ENCODE measurements around the gene PDXK.
A peak's percentile ranks its signal among the peaks of the same experiment; 100 is the strongest.

The PDXK gene

DNA sequence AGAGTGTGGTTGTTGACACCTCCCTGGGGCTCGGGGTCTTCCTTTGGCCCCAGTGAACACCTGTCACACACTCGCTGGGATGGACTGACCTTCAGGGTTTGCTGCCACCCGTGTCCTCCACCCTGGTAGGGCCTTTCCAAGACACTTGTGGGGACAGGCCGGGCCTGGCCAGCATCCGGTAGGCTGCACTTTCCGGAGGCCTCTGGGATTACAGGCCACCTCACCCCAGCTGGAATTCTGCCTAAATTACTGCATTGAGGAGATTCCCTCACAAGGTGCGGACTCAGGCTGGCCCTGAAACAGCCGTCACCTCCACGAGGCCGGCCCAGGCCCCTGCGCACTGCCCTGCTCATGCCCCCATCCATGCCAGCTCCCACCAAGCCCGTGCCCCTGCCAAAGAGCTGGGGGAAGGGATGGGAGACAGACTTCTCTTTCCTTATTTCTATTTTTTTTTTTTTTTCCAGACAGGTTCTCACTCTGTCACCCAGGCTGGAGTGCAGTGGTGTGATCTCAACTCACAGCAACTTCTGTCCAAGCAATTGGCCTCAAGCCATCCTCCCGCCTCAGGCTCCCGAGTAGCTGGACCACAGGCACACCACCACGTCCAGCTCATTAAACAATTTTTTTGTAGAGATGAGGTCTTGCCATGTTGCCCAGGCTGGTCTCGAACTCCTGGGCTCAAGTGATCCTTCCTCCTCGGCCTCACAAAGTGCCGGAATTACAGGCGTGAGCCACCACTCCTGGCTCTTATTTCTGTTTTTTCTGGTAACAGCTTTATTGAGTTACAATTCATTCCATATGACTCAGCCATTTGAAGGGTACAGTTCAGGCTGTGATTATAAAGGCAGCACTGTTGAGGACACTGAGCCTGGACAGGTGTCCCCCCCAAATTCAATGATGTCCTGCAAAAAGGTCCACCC lies 45.9 kb downstream of the PDXK start:
- no peak for DNase-seq

DNA sequence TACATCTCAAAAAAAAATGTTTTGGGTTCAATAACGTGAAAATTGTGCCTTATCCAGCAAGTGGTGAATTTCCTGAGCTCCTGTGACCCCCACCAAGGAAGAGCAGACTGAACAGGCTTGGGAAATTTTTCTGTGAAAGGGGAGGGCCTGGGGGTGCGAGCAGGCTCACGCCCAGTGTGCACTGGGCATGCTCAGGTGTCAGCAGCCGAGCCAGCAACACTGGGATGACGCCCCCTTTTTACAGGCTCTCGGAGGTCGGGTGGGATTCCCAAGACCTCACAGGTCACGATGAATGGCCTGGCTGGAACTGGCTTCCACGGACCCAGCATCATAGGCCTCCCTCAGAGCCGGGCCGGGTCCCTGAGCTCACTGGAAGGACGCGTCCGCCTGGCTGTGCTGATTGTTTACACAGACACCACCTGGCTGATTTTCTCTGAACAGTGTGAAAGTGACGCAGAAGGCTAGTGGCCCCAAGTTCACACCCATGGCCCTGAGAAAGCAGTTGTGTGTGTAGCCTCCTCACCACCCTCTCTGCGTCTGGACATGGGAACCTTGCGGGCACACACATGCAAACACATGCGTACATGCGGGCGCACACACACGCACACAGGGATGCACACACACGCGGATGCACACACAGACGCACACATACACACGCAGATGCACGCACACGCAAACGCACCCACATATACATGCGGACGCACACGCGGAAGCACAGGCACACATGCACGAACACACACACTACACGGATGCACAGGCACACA lies 48.0 kb downstream of the PDXK start:
- DNase-seq: no peak

DNA sequence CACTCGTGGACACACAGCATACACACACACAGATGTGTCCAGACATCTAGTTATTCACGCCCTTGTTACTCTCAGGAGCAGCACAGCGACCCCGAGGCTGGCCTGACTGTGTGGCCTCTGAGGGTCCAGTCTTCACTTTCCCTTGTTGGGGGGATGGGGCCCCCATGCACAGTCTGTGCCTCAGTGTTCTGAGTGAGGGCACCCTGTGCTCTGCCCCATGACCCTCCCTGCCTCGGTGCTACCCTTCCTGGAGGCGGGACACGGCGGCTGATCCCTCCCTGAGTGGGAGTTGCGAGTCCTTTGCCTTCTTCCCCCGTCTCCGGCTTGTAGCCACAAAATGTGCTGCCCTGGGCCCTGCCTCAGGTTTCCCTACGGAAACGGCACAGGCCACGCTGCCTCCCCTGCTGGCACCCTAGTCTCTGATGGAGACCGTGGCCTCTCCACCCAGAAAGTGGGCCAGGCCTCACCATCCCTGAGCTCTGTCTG lies 48.6 kb downstream of the PDXK start:
- DNase-seq: no peak

DNA sequence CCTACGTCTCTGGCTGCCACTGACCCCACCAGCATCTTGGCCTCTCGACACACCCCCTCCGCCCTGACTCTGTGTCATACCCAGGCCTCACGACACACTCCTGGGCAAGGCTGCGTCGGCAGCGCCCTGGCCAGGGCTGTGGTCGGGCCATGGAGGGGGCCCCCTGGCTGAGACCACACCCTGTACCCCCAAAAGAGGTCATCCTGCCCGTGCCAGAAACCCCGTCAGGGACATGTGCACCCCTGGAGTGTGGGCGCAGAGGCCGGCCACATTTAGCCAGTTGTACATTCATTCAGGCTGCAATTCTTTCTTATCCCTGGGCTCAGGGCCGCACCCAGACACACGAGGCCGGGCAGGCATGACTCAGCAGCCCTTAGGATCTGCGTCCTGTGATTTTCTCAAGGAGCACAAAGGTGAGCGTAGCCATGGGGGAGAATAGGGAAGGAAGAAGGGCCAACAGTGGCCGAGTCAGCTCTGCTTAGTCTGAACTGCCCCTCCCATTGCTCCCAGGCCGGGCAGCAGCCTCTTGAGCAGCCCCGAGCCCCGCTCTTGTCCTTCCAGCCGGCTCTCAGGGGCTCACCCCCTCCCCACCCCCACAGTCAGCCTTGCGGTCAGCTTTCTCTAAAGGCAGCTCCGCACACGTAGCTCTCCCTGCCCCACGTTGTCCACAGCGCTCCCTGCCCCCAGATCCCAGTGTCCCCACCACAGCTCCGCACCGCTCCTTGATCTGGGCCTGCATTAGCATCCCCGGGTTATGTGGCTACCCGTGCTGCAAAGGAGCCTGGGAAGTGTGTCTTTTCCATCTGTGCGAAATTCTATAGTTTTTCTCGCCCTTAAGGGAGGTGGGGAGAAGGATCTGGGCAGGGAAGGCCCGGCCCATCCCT lies 49.3 kb downstream of the PDXK start:
- DNase-seq: no peak

DNA sequence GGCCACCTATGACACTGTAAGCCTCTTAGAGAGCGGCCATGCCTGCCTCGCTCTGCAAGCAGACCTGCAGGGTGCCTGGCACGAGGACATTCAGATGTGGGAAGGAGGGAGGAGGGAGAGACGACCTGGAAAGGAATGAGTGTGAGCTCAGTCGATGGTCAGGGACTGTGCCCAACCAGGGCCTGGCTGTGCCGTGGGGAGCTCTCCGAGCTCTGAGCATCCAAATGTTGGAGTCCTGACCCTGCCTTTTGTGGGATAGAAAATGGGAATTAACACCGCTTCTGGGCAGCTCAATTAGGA lies 49.9 kb downstream of the PDXK start:
- no peak for DNase-seq

DNA sequence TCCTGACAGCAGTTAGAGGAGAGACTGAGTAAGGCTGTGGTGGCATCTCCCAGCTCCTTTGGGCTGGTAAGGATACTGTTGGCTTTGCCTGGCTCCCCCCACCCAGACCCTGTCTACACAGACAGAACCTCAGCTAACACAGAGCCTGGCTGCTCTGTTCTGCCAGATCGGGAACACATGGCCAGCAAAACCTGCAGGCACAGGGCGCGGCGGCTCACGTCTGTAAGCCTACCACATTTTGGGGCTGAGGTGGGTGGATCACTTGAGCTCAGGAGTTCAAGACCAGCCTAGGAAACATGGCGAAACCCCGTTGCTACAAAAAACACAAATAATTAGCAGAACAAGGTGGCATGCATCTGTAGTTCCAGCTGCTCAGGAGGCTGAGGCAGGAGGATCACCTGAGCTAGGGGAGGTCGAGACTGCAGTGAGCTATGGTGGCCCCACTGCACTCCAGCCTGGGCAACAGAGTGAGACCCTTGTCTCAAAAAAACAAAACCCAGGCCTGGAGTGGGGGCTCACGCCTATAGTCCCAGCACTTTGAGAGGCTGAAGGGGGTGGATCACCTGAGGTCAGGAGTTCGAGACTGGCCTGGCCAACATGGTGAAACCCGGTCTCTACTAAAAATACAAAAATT lies 50.5 kb downstream of the PDXK start:
- DNase-seq: no peak

DNA sequence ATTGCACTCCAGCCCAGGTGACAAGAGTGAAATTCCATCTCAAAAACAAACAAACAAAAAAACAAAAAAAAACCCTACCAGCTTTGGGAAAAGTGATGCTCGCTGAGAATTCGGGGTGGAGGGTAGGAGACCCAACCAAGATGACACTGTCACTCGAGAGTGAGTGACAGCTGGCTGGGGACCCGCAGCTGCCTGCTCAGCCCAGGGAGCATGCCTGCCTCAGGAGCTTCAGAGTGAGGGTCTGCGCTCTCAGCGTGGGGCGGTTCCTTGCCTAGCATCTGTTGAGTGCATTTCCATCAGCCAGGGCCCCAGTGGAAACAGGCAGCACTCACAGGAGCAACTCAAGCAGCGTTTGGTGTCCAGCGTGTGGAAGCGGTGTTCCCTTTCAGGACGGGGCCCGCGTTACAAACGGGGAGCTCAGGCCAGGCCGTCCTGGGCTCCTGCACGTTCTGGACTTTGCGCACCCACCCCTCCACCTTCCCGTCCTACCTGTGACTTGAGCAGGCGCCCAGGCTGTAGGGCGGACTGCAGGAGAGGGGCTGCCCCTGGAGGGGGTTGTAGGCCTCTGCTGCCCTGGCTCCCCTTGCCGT lies 51.2 kb downstream of the PDXK start:
- no peak for DNase-seq

DNA sequence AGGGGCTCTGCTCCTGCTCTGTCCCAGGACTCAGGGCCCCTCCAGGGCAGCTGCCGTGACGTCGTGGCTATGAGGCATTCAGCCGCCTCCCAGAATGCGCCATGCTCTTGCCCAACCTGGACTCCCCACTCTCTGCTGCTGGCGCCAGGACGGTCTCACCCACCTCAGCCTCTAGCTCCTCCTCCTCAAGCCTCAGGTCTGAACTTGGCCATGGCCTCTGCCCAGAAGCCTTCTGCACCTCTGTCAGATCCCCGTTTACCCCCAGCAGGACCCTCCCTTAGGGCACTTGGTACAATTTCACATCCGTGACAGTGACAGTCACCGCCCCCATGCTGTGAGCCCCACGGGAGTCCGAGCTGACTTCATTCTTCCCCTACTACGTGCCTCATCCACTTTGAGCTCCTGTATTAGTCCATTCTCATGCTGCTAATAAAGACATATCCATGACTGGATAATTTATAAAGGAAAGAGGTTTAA lies 52.3 kb downstream of the PDXK start:
- DNase-seq: no peak

DNA sequence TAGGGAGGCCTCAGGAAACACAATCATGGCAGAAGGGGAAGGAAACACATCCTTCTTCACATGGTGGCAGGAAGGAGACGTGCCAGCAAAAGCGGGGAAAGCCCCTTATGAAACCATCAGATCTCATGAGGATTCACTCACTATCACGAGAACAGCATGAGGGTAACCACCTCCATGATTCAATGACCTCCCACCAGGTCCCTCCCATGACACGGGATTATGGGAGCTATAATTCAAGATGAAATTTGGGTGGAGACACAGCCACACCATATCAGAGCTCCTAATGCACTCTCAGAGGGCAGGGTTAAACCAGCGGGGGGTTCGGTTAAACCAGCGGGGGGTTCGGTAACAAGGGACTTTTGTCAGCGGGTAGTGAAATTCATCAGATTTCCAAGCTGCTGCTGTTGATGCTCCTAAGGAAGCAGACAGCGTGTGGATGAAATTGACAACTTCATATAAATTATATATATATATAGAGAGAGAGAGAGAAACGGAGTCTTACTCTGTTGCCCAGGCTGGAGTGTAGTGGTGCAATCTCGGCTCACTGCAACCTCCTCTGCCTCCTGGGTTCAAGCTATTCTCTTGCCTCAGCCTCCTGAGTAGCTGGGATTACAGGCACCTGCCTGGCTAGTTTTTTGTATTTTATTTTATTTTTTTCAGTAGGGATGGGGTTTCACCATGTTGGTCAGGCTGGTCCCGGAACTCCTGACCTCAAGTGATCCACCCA lies 52.9 kb downstream of the PDXK start:
- DNase-seq: no peak

DNA sequence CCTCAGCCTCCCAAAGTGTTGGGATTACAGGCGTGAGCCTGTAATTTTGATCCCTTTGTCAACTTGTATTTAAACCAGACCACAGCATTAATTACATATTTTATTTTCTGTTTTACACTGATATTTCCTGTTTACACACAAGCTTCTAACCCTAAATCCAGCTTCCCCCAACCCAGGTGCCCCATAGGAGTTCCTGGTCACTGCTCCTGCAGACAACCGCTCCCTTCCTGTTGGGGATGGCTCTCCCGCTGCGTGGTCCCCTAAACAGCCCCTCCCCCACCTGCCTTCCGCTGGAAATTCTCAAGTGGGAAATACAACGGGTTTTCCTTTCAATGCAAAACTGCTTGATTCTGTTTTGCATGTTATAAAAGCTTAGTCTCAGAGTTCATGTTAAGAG lies 53.5 kb downstream of the PDXK start:
- DNase-seq: no peak

DNA sequence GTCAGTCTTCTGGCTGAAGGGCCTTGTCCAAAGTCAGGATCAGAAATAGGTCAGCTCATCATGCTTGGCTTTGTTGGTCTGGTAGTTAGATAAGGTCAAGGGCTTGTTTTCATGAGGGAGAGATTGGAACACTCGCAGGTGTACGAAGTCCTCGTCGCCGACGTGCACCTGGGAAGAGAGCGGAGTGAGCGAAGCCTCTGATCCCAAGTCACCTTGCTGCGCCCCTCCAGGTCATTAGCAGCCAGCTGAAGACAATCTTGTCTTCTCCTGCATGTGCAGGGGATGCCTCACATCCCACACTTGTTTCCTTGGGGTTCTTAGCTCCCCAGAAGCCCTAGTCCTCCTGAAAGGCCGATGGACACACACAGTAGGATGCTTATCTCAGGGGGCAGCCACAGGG lies 55.2 kb downstream of the PDXK start:
- no peak for DNase-seq

DNA sequence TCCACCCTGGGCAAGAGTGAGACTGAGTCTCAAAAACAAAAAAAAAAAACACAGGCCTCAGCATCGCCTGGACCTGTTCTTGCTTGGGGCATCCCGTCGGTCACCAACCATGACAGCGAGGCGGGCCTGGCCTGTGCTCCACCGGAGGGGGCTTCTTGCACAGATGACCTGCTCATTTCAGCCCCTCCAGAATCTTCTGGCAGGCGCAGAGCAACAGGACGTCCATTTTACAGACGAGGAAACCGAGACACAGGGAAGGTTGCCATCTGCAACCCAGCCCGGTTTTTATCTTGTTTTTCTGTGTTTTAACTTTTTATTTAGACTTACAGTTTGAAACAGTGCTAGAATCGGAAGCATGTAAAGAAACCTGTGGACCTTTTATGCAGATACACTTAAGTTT lies 56.3 kb downstream of the PDXK start:
- DNase-seq: no peak

DNA sequence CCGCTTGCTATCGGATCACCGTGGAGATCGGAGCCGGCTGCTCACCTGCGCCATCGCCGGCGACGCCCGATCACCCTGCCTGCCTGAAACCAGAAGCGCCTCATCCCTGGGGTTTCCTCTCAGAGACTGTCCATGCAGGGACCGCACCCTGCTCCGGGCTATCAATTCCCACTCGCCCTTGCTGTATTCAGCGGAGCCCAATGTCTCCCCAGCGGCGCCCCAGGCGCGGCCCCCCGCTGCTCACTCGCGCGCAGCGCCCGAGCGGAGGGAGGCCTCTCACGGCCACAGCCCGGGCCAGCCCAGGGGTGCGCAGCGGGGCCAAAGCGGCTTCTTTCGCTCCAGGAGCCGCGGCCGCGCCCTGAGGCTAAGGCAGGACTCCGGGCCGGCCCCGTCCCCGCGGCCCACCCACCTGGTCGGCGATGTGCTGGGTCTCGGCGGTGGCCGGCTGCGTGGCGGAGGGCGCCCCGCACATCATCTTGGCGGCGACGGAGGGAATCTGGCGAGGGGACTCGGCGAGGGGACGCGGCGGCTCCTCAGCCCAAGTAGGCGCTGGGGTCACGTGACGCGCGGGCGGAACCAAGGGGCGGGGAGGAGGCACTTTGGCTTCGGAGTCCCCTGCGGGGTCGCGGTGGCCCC lies 57.0 kb downstream of the PDXK start, which contains the start of gene CSTB:
Gene CSTB, minus strand, starts transcription at position 514 of the 636 bp plus-strand sequence. Its CDS starts 39 bp downstream, at position 475.
- peak; percentile 87 for DNase-seq

DNA sequence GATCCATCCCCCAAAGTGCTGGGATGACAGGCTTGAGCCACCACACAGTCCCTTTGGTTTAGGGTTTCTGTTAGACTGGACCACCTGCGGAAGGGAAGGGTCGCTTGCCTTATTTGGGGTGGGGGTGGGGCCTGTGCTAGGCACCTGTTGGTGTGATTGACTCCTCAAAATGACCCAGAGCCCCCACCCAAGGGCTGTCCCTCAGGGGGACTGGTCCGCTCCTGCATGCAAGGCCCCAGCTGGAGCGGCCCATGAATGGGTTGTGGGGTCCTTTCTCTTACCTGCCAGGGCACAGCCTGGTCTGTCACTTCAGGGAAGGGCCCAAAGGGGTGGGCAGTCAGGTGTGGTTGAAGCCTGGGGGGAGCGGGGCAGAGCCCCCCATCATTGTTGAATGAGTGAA lies 59.0 kb downstream of the PDXK start:
- DNase-seq: no peak

DNA sequence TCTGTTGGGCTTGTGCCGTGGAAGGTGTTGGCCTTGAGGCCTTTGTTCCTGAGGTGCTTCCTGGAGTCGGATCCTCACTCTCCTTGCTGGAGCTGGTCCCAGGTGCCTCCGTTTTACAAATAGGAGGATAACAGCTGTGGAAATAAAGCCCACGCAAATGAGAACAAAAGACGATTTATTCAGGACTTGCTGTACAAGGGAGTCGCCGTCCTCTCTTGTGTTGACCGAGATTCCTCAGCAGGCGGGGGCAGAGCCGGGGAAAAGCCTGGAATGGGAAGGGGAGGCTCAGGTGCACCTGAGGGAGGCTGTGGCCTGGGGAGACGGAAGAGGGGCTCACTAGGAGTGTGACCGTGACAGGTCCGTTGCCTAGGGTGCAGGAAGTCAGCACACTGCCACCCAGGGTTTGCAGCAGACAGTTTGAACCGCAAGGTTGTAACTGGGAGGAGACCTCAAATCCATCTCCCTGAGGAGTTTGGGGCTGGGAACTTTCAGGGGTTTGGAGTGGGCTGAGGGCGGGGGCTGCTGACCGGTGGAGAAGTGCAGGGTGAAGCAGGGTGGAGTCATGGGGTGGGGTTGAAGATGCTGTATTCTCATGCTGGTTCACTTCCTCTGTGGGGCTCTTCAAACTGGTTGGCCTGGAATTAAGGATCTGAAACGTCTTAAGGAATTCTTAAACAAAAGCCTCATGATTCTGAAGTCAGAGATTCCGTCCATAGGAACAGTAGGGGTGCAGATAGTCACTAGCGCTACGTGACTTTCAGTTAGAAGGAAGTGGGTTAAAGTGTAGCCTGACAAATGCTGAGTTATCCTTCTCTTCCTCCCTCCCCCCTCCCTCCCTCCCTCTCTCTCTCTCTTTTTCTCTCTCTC lies 59.8 kb downstream of the PDXK start:
- peak; percentile 9 for DNase-seq

DNA sequence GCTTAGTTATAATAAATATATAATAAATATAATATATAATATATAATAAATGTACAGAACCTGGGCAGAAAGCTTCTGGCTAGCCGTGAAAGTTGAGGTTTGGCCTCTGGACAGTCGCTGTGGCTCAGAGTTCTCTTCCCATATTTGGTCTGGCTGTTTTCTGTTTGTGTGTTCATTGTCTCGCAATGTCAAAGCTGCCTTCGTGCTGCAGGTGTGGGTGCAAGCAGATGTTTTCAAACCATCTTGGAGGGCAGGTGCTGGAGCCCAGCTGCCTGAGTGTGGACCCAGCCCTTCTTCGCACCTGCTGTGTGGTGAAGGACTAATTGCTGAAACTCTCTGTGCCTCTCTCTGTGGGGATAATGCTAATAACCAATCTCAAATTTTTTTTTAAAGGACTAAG lies 60.7 kb downstream of the PDXK start:
- no peak for DNase-seq

DNA sequence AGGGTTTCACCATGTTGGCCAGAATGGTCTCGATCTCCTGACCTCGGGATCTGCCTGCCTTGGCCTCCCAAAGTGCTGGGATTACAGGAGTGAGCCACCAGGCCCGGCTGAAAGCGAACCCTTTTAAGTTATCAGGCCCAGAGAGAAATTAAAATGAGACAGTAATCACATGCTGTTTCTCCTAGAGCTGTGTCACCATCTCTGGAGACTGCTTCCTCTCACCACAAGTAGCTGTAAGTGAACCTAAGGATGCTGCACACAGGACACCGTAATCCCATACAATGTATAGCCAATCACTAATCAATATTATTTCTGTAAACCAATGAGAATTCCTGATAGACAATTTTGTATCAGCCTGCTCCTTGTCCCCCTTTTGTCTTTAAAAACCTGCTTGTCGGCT lies 62.9 kb downstream of the PDXK start:
- no peak for DNase-seq

DNA sequence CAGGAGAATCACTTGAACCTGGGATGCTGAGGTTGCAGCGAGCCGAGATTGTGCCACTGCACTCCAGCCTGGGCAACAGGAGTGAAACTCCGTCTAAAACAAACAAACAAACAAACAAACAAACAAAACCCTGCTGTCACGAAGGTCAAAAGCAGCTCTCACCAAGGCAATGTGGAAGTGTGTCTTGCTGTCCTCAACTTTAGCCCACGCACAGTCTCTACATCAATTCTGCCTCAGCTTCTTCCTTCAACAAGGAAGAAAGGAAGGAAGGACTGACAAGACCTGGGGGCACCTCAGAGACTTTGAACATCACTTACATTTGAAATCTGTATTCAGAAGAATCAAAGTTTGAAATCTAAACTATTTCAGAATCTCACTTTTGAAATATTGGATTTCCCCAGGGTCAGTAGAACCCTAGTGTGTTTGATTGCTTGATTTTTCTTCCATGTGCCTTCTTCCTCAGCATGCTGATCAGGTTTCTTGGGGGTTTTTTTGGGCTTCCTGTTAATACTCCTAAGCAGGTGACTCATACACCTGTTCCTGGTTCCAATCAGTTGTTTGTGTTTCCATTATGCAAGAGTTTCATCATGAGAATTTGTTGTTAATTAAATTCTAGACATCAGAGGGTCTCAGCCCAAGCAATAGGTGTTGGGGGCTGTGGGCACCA lies 63.6 kb downstream of the PDXK start:
- no peak for DNase-seq

DNA sequence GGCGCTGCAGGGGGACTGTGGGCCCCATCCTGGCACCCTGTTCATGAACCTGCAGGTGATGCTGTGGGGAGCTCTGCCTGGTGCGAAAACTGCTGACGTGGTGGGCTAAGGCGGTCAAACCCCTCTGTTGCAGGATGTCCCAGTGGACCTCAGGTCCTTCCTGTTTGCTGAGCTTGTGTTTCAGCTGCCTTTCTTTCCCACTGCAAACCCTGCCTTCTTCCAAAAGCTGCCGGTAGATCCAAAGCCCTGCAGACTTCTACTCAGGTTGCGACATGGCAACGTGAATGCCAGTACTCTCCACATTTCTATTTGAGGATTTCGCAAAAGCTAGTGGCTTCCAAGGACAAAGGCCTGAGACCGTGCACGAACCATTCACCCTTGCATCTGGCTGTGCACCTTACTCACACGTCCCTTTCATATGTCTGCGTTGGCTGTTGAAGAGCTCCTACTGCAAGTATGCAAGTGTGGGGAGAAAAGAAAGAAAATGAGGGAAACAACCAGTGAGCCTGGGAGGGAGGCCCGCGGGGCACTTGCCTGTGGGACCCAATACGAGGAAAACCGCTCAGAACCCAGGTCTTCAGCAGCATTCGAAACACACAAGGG lies 64.3 kb downstream of the PDXK start:
- DNase-seq: no peak

All from CD4-positive, alpha-beta T cell treated with Interleukin-21 for 1 hour (primary cell).